Measurements from ENCODE around the gene ARSH.

The ARSH gene

DNA sequence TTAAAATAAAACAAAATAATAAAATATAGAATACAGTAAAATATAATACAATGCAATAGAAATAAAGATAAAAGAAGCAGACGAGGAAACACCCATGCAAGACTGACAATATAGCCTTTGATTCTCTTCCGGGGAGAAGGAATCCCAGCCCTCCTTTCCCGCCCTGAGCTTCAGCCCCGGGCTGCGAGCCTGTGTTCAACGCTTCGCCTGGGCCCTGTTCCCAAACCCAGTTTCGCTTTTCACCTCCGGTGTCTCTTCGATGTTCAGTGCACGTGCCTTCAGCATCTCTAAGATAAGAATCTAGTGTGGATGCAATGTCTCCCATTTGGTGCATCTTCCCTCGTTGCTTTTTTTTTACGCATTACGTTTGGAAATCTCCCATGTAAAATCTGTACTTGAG lies 38.8 kb upstream of the ARSH start:
- no peak overlapping the region for H3K4ac ChIP-seq (ENCODE audit: low read depth, low read length)
- H4K8ac ChIP-seq (ENCODE audit: low read depth, low read length), result no peak overlapping the region
- peak overlapping the region; percentile 51 for H3K27ac ChIP-seq (ENCODE audit: low read depth, low read length)
- H4K91ac ChIP-seq (ENCODE audit: low read depth, low read length), result peak overlapping the region; percentile 55
- H3K18ac ChIP-seq (ENCODE audit: low read length), result no peak overlapping the region
- no peak overlapping the region for H3K9ac ChIP-seq (ENCODE audit: low read length)
- no peak overlapping the region for H2AK5ac ChIP-seq (ENCODE audit: low read length)
- peaks cover 4 to 5% of the 10 kb centered on the region in 2 experiments for H3K4me1 ChIP-seq (ENCODE audit: control insufficient read depth in 1 of 2, insufficient read depth in 2 of 2, low read length in 2 of 2)
- no peak overlapping the region for H2BK5ac ChIP-seq (ENCODE audit: low read depth, low read length, poor library complexity)
- H3K79me2 ChIP-seq (ENCODE audit: control insufficient read depth, insufficient read depth, low read length, poor library complexity), result no peaks in the 10 kb centered on the region
- H3K27me3 ChIP-seq (ENCODE audit: insufficient read depth, low read length), result no peaks in the 10 kb centered on the region
- H3K4me2 ChIP-seq (ENCODE audit: low read length), result no peak overlapping the region
- DNase-seq, result no peak
- H3K79me1 ChIP-seq (ENCODE audit: low read length), result peaks cover 6% of the 10 kb centered on the region
- H2BK12ac ChIP-seq (ENCODE audit: low read length), result no peak overlapping the region
- no peaks in the 10 kb centered on the region for H3K9me3 ChIP-seq (ENCODE audit: insufficient read depth, low read depth, low read length)
- no peak overlapping the region for H2AFZ ChIP-seq (ENCODE audit: insufficient read depth, low read length, poor library complexity)
- no peaks in the 10 kb centered on the region for H3K36me3 ChIP-seq (ENCODE audit: control insufficient read depth in 1 of 2, insufficient read depth in 2 of 2, low read length in 2 of 2)
- no CpG with 5 or more reads among the region's 14 CpGs for WGBS (ENCODE audit: extremely low coverage, insufficient coverage, insufficient read length)
- no peak overlapping the region for H4K12ac ChIP-seq (ENCODE audit: low read depth, low read length)
- peak overlapping the region; percentile 39 for H2BK120ac ChIP-seq (ENCODE audit: insufficient read depth, low read length, poor library complexity)
- H3K14ac ChIP-seq (ENCODE audit: low read length), result no peak overlapping the region
- H3K4me3 ChIP-seq (ENCODE audit: low read depth, low read length), result no peak overlapping the region
- H3K23ac ChIP-seq (ENCODE audit: low read length), result no peak overlapping the region

- H2BK120ac ChIP-seq (ENCODE audit: insufficient read depth, low read length, poor library complexity), result no peak overlapping the region
- no peak overlapping the region for H4K91ac ChIP-seq (ENCODE audit: low read depth, low read length)
- no peaks in the 10 kb centered on the region for H3K36me3 ChIP-seq (ENCODE audit: control insufficient read depth in 1 of 2, insufficient read depth in 2 of 2, low read length in 2 of 2)
- no peaks in the 10 kb centered on the region for H3K27me3 ChIP-seq (ENCODE audit: insufficient read depth, low read length)
- H2AFZ ChIP-seq (ENCODE audit: insufficient read depth, low read length, poor library complexity), result no peak overlapping the region
- H4K8ac ChIP-seq (ENCODE audit: low read depth, low read length), result no peak overlapping the region
- no peaks in the 10 kb centered on the region for H3K79me2 ChIP-seq (ENCODE audit: control insufficient read depth, insufficient read depth, low read length, poor library complexity)
- H3K4ac ChIP-seq (ENCODE audit: low read depth, low read length), result no peak overlapping the region
- no peak overlapping the region for H4K12ac ChIP-seq (ENCODE audit: low read depth, low read length)
- no peak overlapping the region for H3K4me2 ChIP-seq (ENCODE audit: low read length)
- no peak overlapping the region for H2BK12ac ChIP-seq (ENCODE audit: low read length)
- peaks cover 8 to 10% of the 10 kb centered on the region in 2 experiments for H3K4me1 ChIP-seq (ENCODE audit: control insufficient read depth in 1 of 2, insufficient read depth in 2 of 2, low read length in 2 of 2)
- peaks cover 6% of the 10 kb centered on the region for H3K79me1 ChIP-seq (ENCODE audit: low read length)
- H3K18ac ChIP-seq (ENCODE audit: low read length), result no peak overlapping the region
- H2AK5ac ChIP-seq (ENCODE audit: low read length), result no peak overlapping the region
- no peak overlapping the region for H3K14ac ChIP-seq (ENCODE audit: low read length)
- peak overlapping the region; percentile 51 for H3K27ac ChIP-seq (ENCODE audit: low read depth, low read length)
- DNase-seq, result peak in 1 of 2 donors; percentile 6
- H3K4me3 ChIP-seq (ENCODE audit: low read depth, low read length), result no peak overlapping the region
- no peak overlapping the region for H3K23ac ChIP-seq (ENCODE audit: low read length)
- H3K9me3 ChIP-seq (ENCODE audit: insufficient read depth, low read depth, low read length), result no peaks in the 10 kb centered on the region
- no peak overlapping the region for H2BK5ac ChIP-seq (ENCODE audit: low read depth, low read length, poor library complexity)
- WGBS (ENCODE audit: extremely low coverage, insufficient coverage, insufficient read length), result no CpG with 5 or more reads among the region's 27 CpGs
- no peak overlapping the region for H3K9ac ChIP-seq (ENCODE audit: low read length)
Measured at GRCh38 chrX:2967998-2968909, 38.1 kb upstream of the ARSH start.

DNA sequence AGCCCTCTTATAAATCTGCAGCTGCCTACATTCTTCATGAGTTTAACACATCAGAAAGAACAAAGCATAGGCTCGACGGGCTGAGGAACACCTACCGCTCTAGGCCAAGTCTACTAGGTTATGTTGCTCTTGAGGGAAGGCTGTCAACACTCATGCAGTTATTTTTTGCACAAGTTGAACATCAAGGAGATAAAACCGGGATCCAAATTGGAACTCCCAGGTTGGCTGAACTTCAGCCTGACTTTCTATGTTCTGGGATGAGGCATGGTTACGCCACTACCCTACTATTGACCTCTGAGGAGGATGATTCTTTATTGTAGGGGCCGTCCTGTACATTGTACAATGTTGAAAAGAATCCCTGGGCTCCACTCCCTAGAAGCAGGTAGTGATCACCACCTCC lies 37.3 kb upstream of the ARSH start:
- H3K9ac ChIP-seq (ENCODE audit: low read length), result no peak overlapping the region
- no peak overlapping the region for H3K23ac ChIP-seq (ENCODE audit: low read length)
- no peak overlapping the region for H2AFZ ChIP-seq (ENCODE audit: insufficient read depth, low read length, poor library complexity)
- H2BK120ac ChIP-seq (ENCODE audit: insufficient read depth, low read length, poor library complexity), result no peak overlapping the region
- H3K79me1 ChIP-seq (ENCODE audit: low read length), result peaks cover 6% of the 10 kb centered on the region
- H3K4me1 ChIP-seq (ENCODE audit: control insufficient read depth in 1 of 2, insufficient read depth in 2 of 2, low read length in 2 of 2), result peaks cover 10 to 11% of the 10 kb centered on the region in 2 experiments
- H3K27ac ChIP-seq (ENCODE audit: low read depth, low read length), result no peak overlapping the region
- no peak overlapping the region for H3K14ac ChIP-seq (ENCODE audit: low read length)
- no peak overlapping the region for H4K8ac ChIP-seq (ENCODE audit: low read depth, low read length)
- WGBS (ENCODE audit: extremely low coverage, insufficient coverage, insufficient read length), result no CpG with 5 or more reads among the region's 6 CpGs
- no peak overlapping the region for H3K4me2 ChIP-seq (ENCODE audit: low read length)
- no peak overlapping the region for H3K18ac ChIP-seq (ENCODE audit: low read length)
- no peak overlapping the region for H3K4ac ChIP-seq (ENCODE audit: low read depth, low read length)
- H2AK5ac ChIP-seq (ENCODE audit: low read length), result no peak overlapping the region
- H4K91ac ChIP-seq (ENCODE audit: low read depth, low read length), result peak overlapping the region; percentile 62
- H3K4me3 ChIP-seq (ENCODE audit: low read depth, low read length), result no peak overlapping the region
- H2BK12ac ChIP-seq (ENCODE audit: low read length), result no peak overlapping the region
- no peak overlapping the region for H2BK5ac ChIP-seq (ENCODE audit: low read depth, low read length, poor library complexity)
- H3K36me3 ChIP-seq (ENCODE audit: control insufficient read depth in 1 of 2, insufficient read depth in 2 of 2, low read length in 2 of 2), result no peaks in the 10 kb centered on the region
- H3K27me3 ChIP-seq (ENCODE audit: insufficient read depth, low read length), result no peaks in the 10 kb centered on the region
- no peak for DNase-seq
- no peaks in the 10 kb centered on the region for H3K79me2 ChIP-seq (ENCODE audit: control insufficient read depth, insufficient read depth, low read length, poor library complexity)
- no peak overlapping the region for H4K12ac ChIP-seq (ENCODE audit: low read depth, low read length)
- no peaks in the 10 kb centered on the region for H3K9me3 ChIP-seq (ENCODE audit: insufficient read depth, low read depth, low read length)

DNA sequence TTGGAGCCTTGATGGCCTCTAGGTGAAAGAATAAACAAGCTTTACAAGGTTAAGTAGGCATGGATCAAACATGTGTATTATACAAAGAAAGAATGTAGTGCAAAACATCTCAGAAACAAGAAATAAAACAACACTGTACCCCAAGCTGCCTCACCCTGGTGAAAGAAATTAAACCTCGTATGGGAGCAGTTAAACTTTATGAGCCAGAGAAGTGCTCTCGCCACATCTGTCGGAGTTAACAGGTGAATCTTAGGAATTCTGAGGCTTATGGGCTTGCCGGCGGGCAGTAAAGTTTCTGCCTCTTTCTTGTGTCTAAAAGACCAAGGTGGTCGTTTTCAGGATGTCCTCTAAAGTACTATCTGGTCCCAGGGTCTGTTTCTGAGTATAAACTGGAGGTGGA lies 34.0 kb upstream of the ARSH start:
- no peak overlapping the region for H3K9ac ChIP-seq (ENCODE audit: low read length)
- no peak overlapping the region for H3K23ac ChIP-seq (ENCODE audit: low read length)
- H3K79me2 ChIP-seq (ENCODE audit: control insufficient read depth, insufficient read depth, low read length, poor library complexity), result no peaks in the 10 kb centered on the region
- no peak overlapping the region for H2BK5ac ChIP-seq (ENCODE audit: low read depth, low read length, poor library complexity)
- no peak overlapping the region for H2AFZ ChIP-seq (ENCODE audit: insufficient read depth, low read length, poor library complexity)
- peaks cover 2% of the 10 kb centered on the region for H3K79me1 ChIP-seq (ENCODE audit: low read length)
- no peak overlapping the region for H3K27ac ChIP-seq (ENCODE audit: low read depth, low read length)
- H4K8ac ChIP-seq (ENCODE audit: low read depth, low read length), result no peak overlapping the region
- no peaks in the 10 kb centered on the region for H3K27me3 ChIP-seq (ENCODE audit: insufficient read depth, low read length)
- no peak overlapping the region for H4K91ac ChIP-seq (ENCODE audit: low read depth, low read length)
- no peak overlapping the region for H3K4me3 ChIP-seq (ENCODE audit: low read depth, low read length)
- peaks cover 4 to 7% of the 10 kb centered on the region in 2 experiments for H3K4me1 ChIP-seq (ENCODE audit: control insufficient read depth in 1 of 2, insufficient read depth in 2 of 2, low read length in 2 of 2)
- H3K18ac ChIP-seq (ENCODE audit: low read length), result no peak overlapping the region
- no peak overlapping the region for H4K12ac ChIP-seq (ENCODE audit: low read depth, low read length)
- H2AK5ac ChIP-seq (ENCODE audit: low read length), result no peak overlapping the region
- DNase-seq, result no peak
- H3K9me3 ChIP-seq (ENCODE audit: insufficient read depth, low read depth, low read length), result no peaks in the 10 kb centered on the region
- WGBS (ENCODE audit: extremely low coverage, insufficient coverage, insufficient read length), result no CpG with 5 or more reads among the region's 6 CpGs
- no peak overlapping the region for H3K4me2 ChIP-seq (ENCODE audit: low read length)
- no peak overlapping the region for H3K14ac ChIP-seq (ENCODE audit: low read length)
- H3K36me3 ChIP-seq (ENCODE audit: control insufficient read depth in 1 of 2, insufficient read depth in 2 of 2, low read length in 2 of 2), result no peaks in the 10 kb centered on the region
- H3K4ac ChIP-seq (ENCODE audit: low read depth, low read length), result no peak overlapping the region
- no peak overlapping the region for H2BK12ac ChIP-seq (ENCODE audit: low read length)
- H2BK120ac ChIP-seq (ENCODE audit: insufficient read depth, low read length, poor library complexity), result no peak overlapping the region
